Choroid plexus epithelial cell (primary cell): ENCODE data around the gene KCNIP1.

Experiments used
- DNase-seq: peaks from one replicate; pipeline ENCODE4 v3.0.0-alpha.2; 2010; ENCODE audit warnings: low read depth
- H3K4me3 ChIP-seq: 2 replicates; pipeline ENCODE4 v1.5.1; 2011; ENCODE audit warnings: low read depth, mild to moderate bottlenecking, control low read depth, low read length, moderate library complexity
- TF ChIP-seq, protein P1 (sequence below): conservative IDR thresholded peaks from 2 replicates; pipeline ENCODE4 v1.5.1; 2011; ENCODE audit warnings: low read depth, mild to moderate bottlenecking, control low read depth, inconsistent platforms, low read length, moderate library complexity

The KCNIP1 gene

DNA sequence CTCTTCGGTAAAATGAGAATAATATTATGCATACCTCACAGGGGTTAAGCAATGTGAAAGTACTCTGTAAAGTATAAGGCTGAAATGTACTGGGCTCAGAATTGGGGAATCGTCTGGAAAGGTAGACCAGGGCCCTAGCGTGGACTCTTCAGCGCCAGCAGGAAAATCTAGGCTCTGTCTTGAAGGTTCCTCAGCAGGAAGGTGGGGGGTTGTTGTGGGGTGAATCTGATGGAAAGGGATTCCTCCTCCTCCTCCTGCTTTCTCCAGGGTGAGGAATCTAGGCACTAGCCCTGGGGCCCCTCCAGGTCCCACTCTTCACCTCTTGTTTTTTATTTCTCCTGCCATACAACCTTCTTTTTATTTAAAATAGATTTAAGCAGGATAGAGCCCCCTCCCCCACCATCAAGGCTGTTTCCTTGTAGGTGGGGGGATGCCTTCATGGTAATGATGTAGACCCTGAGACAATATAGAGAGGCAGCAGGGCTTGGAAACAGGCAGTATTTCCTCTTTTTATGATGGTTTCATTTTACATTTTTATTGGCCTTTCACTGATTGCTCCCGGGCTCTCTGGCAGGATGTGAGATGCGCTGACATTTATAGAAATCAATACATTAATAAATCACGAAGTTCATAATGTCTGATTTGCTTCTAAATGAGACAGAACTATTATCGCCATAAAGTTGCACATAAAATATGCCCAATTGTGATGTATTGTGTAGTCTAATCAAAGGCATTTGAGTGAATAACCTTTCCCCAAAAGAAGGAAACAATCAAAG, 200.8 kb downstream of the KCNIP1 start:
- TF ChIP-seq, protein P1, sequence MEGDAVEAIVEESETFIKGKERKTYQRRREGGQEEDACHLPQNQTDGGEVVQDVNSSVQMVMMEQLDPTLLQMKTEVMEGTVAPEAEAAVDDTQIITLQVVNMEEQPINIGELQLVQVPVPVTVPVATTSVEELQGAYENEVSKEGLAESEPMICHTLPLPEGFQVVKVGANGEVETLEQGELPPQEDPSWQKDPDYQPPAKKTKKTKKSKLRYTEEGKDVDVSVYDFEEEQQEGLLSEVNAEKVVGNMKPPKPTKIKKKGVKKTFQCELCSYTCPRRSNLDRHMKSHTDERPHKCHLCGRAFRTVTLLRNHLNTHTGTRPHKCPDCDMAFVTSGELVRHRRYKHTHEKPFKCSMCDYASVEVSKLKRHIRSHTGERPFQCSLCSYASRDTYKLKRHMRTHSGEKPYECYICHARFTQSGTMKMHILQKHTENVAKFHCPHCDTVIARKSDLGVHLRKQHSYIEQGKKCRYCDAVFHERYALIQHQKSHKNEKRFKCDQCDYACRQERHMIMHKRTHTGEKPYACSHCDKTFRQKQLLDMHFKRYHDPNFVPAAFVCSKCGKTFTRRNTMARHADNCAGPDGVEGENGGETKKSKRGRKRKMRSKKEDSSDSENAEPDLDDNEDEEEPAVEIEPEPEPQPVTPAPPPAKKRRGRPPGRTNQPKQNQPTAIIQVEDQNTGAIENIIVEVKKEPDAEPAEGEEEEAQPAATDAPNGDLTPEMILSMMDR = no peak
- DNase-seq = no peak
- no peak overlapping the region for H3K4me3 ChIP-seq

DNA sequence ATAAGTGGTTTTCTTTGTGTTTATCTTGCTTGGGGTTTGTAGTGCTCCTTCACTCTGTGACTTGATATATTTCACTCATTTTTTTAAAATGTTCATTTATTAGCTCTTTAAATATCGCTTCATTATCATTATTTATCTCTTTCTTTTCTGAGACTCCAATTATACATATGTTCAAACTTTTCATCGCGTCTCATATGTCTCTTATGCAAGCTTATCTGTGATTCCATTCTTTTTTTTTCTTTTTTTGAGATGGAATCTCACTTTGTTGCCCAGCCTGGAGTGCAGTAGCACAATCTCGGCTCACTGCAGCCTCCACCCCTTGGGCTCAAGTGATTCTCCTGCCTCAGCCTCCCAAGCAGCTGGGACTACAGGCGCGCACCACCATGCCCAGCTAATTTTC, 205.8 kb downstream of the KCNIP1 start:
- H3K4me3 ChIP-seq = no peak overlapping the region
- DNase-seq = no peak
- TF ChIP-seq, protein P1 = no peak

DNA sequence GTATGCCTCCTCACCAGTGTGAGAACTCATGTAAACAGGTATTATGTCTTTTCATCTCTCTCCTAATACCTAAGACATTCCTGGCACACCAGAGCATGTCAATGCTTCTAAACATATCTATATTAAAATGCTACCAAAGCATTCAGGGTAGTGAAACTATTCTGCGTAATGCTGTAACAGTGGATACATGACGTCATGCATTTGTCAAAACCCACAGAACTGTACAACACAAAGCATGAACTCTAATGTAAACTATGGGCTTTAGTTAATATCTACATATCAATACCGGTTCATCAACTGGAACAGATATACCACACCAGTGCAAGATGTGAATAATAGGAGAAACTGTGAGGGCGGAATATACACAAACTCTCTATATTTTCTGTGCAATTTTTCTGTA, 207.5 kb downstream of the KCNIP1 start:
- TF ChIP-seq, protein P1 = no peak
- DNase-seq = no peak
- H3K4me3 ChIP-seq = no peak overlapping the region

DNA sequence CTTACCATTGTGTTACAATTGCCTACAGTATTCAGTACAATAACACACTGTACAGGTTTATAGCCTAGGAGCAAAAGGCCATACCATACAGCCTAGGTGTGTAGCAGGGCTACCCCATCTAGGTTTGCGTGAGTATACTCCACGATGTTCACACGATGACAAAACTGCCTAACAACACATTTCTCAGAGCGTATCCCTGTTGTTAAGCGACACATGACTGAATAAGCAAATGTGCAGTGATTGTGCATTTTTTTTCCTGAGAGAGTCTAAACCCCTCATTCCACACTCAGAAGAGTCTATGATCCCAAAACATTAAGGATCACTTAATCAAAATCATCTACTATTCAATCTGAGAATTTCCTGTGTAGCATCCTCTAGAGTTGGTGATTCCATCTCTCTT, 211.3 kb downstream of the KCNIP1 start:
- H3K4me3 ChIP-seq = no peak overlapping the region
- TF ChIP-seq, protein P1 = no peak
- DNase-seq = no peak

DNA sequence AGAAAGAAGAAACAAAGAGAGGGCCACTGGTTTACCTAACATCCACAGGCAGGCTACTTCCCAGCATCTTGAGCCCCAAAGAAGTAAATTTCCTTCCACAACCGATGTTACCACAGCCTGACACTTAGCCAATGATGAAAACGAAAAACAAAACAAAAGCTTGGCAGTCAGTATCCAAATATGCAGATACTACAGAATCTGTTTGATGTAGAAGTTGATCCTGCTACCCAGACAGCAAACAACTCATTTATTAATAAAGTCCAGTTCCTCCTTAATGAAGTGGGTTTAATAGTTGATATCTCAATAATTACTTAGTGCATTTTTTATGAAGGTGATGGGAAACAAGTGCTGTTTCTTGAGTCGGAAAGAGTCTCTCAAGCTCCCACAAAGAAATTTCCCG, 212.6 kb downstream of the KCNIP1 start:
- no peak overlapping the region for H3K4me3 ChIP-seq
- no peak for DNase-seq
- TF ChIP-seq, protein P1 = no peak

DNA sequence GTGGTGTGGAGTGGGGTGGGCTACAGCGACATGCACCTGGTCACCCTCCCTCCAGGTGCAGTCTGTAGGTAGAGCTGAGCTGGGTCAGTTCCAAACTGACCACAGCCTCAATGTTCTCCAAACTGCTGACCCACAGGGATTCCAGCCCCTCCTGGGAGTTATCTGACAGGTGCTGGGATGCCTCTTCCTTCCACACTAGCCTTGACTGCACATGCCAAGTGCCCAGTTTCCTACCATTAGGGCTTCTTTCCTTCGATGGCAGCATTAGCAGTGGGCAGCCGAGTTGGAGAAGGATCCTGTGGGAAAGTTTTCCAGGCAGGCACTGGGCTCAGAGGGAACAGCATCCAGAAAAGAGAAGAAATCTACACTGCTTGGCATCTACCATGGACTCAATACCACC, 215.7 kb downstream of the KCNIP1 start:
- H3K4me3 ChIP-seq = no peak overlapping the region
- DNase-seq = no peak
- TF ChIP-seq, protein P1 = no peak

DNA sequence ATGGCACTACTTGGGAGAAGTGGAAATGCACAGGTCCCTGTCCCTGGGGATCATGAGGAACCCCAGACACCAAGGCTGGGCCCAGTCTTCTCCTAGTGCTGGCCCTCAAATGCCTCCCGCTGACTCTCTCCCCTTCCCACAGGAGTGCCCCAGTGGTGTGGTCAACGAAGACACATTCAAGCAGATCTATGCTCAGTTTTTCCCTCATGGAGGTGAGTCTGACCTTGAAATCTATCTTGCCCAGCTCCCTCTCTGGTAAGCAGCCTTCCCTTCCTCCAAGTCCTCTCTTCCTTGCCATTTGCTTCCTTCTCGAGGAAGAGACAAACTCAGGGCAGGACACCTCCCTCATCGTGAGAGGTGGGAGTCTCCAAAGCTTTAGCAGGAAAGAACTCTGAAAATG, 216.4 kb downstream of the KCNIP1 start:
- no peak overlapping the region for H3K4me3 ChIP-seq
- DNase-seq = no peak
- TF ChIP-seq, protein P1 = no peak
